A673 (cell line): ENCODE measurements around the gene SACM1L. TPM values are rescaled to one million over a fixed set of nuclear protein-coding genes. Genes with fewer than 3 reads are reported as not detected.

Experiments used
- BruUV-seq: library from RNA; stranded (reverse); fragments of 400-500 nt; replicated peaks from 2 replicates; lab custom pipeline; 2021; lab: Mats Ljungman, UMichigan
- CTCF ChIA-PET: fragments of 300-600 bp; sonication (Branson Sonifier 250); formaldehyde crosslinking; loops from one replicate; lab custom pipeline; 2022; ENCODE audit warnings: antibody characterized with exemption; lab: Charles Lee
- POLR2A ChIA-PET: fragments of 300-600 bp; sonication (Branson Sonifier 250); formaldehyde crosslinking; loops from one replicate; lab custom pipeline; 2022; ENCODE audit warnings: antibody characterized with exemption; ENCODE audit not compliant: low non-redundant PET; lab: Charles Lee
- DNase-seq: peaks from one replicate; pipeline ENCODE4 v3.0.0-alpha.2; 2015; ENCODE audit warnings: low spot score
- H3K27ac ChIP-seq: fragments of 200-600 bp; sonication (generic); 2 replicates; pipeline ENCODE4 v1.5.1; 2016; ENCODE audit warnings: mixed run types, low read depth, mild to moderate bottlenecking, mixed read lengths, antibody characterized with exemption, low read length; ENCODE audit not compliant: poor library complexity, severe bottlenecking
- H3K27me3 ChIP-seq: fragments of 200-600 bp; sonication (generic); replicated peaks from 2 replicates; pipeline ENCODE4 v1.6.1; 2017; ENCODE audit warnings: mixed run types, low read depth, mild to moderate bottlenecking, mixed read lengths, antibody characterized with exemption, low read length; ENCODE audit not compliant: insufficient read depth, poor library complexity
- H3K36me3 ChIP-seq: fragments of 200-600 bp; sonication (generic); 2 replicates; pipeline ENCODE4 v1.6.1; 2016; ENCODE audit warnings: mixed run types, mild to moderate bottlenecking, mixed read lengths, antibody characterized with exemption, low read length; ENCODE audit not compliant: insufficient read depth, poor library complexity, severe bottlenecking
- H3K4me1 ChIP-seq: fragments of 200-600 bp; sonication (generic); 2 replicates; pipeline ENCODE4 v1.6.1; 2017; ENCODE audit warnings: mixed run types, mild to moderate bottlenecking, mixed read lengths, antibody characterized with exemption, low read length; ENCODE audit not compliant: insufficient read depth, poor library complexity, severe bottlenecking
- H3K4me3 ChIP-seq: fragments of 200-600 bp; sonication (generic); 2 replicates; pipeline ENCODE4 v1.5.1; 2016; ENCODE audit warnings: low read depth, mixed run types, mild to moderate bottlenecking, mixed read lengths, low read length; ENCODE audit not compliant: poor library complexity, severe bottlenecking
- H3K9me3 ChIP-seq: fragments of 200-600 bp; sonication (generic); 2 replicates; pipeline ENCODE4 v1.6.1; 2016; ENCODE audit warnings: mixed run types, low read depth, mild to moderate bottlenecking, mixed read lengths, antibody characterized with exemption, low read length; ENCODE audit not compliant: poor library complexity, severe bottlenecking
- CTCF ChIP-seq: fragments of 300-800, 200-600 bp; sonication (generic); conservative IDR thresholded peaks from 2 replicates; pipeline ENCODE4 v1.5.1; 2017; ENCODE audit warnings: low read depth, mild to moderate bottlenecking, antibody characterized with exemption, low read length, moderate library complexity, mixed read lengths
- EZH2 ChIP-seq: fragments of 200-600 bp; sonication (generic); IDR thresholded peaks from 2 replicates; pipeline ENCODE4 v1.6.1; 2017; ENCODE audit warnings: borderline replicate concordance, low read depth, mild to moderate bottlenecking, mixed read lengths, antibody characterized with exemption, low read length; ENCODE audit not compliant: poor library complexity, severe bottlenecking
- intact Hi-C: fragments of 100-400 bp; cut with micrococcal nuclease; formaldehyde crosslinking; loops from one replicate; pipeline ENCODE4 v1.10.0; 2022; ENCODE audit not compliant: unreplicated experiment
- total RNA-seq: library from RNA; stranded (reverse); gene quantifications from 2 replicates; pipeline ENCODE4 v1.2.3, GENCODE V29; 2021

Gene SACM1L
- total RNA-seq, 1 experiment from 2014 or later = 32.8 TPM

GRCh38 chr3:45776611-45777010, 87.4 kb downstream of the SACM1L start:
- POLR2A ChIA-PET = no interaction called here
- Histone ChIP-seq H3K9me3 (no peaks in the 10 kb centered on the region), H3K27ac (no peak overlapping the region), H3K4me1 (no peaks in the 10 kb centered on the region), H3K4me3 (no peak overlapping the region), H3K36me3 (no peaks in the 10 kb centered on the region), H3K27me3 (no peaks in the 10 kb centered on the region)
- intact Hi-C loops = no loop called here
- BruUV-seq = no TSS peak
- TF ChIP-seq EZH2 (no peak), CTCF (no peak)
- DNase-seq = no peak
- CTCF ChIA-PET = no interaction called here

- no peaks in the 10 kb centered on the region for H3K27me3 ChIP-seq
- H3K4me3 ChIP-seq = no peak overlapping the region
- TF ChIP-seq CTCF = no peak
- TF ChIP-seq EZH2 = no peak
- intact Hi-C loops = no loop called here
- no peak overlapping the region for H3K27ac ChIP-seq
- H3K9me3 ChIP-seq = no peaks in the 10 kb centered on the region
- ChIA-PET POLR2A (no interaction called here), CTCF (no interaction called here)
- no TSS peak for BruUV-seq
- H3K36me3 ChIP-seq = no peaks in the 10 kb centered on the region
- no peaks in the 10 kb centered on the region for H3K4me1 ChIP-seq
- DNase-seq = no peak
These were observed 88.0 kb downstream of the SACM1L start for GRCh38 chr3:45777111-45777745.

GRCh38 chr3:45777746-45778386, 88.7 kb downstream of the SACM1L start:
- TF ChIP-seq EZH2 (no peak), CTCF (no peak)
- DNase-seq = no peak
- H3K36me3 ChIP-seq = no peaks in the 10 kb centered on the region
- no peak overlapping the region for H3K27ac ChIP-seq
- intact Hi-C loops = no loop called here
- BruUV-seq = no TSS peak
- CTCF ChIA-PET = no interaction called here
- no peak overlapping the region for H3K4me3 ChIP-seq
- no peaks in the 10 kb centered on the region for H3K9me3 ChIP-seq
- POLR2A ChIA-PET = no interaction called here
- H3K4me1 ChIP-seq = no peaks in the 10 kb centered on the region
- no peaks in the 10 kb centered on the region for H3K27me3 ChIP-seq
